Eye (tissue), 1 donor: ENCODE data around the gene CEP68.
"Not testable (repeated sequence)": the region's sequence is repeated elsewhere in the genome, so short reads cannot be mapped to it uniquely, and the experiment has no call there.

Experiments used
- DNase-seq: peaks from one replicate; pipeline ENCODE4 v3.0.0-alpha.2; 2015

CEP68 gene

GRCh38 chr2:65092791-65093190, 36.6 kb downstream of the CEP68 start:
- no peak for DNase-seq

GRCh38 chr2:65093211-65093610, 37.0 kb downstream of the CEP68 start:
- no peak for DNase-seq

GRCh38 chr2:65096948-65097347, 40.7 kb downstream of the CEP68 start:
- DNase-seq: no peak

DNA sequence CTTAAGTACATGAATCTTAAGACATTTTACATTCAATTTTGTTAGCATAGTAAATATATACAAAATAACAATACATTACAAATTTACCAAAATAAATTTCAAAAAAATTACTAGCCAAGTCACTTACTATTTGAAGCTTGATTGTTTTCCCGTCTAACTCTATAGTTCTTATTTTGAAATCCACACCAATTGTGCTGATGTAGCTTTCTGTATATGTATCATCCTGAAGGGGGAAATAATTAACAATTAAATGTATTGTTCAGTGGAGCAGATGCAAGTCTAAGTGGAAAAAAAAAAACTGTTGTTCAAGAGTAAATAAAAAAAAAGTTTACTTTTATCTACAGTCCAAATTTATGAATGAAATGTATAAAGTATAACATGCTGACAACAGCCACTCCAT, 41.6 kb downstream of the CEP68 start:
- no peak for DNase-seq

- DNase-seq: no peak
Measured at GRCh38 chr2:65098741-65099140, 42.5 kb downstream of the CEP68 start.

DNA sequence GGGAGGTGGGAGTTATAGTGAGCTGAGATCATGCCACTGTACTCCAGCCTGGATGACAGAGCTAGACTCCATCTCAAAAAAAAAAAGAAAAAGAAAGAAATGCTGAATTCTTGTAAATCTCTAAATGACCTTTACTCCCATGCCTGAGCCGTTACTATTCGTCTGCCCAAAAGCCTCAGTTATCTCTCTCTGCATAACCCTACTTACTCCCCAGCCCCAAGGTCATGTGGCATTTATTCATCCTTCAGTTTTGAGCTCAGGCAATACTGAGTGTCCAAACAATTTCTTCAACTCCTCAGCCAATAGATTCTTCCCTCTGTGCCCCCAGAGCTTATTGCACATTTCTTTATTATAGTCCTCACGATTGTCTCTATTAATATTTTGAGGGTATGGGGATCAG, 44.9 kb downstream of the CEP68 start:
- DNase-seq: no peak

DNA sequence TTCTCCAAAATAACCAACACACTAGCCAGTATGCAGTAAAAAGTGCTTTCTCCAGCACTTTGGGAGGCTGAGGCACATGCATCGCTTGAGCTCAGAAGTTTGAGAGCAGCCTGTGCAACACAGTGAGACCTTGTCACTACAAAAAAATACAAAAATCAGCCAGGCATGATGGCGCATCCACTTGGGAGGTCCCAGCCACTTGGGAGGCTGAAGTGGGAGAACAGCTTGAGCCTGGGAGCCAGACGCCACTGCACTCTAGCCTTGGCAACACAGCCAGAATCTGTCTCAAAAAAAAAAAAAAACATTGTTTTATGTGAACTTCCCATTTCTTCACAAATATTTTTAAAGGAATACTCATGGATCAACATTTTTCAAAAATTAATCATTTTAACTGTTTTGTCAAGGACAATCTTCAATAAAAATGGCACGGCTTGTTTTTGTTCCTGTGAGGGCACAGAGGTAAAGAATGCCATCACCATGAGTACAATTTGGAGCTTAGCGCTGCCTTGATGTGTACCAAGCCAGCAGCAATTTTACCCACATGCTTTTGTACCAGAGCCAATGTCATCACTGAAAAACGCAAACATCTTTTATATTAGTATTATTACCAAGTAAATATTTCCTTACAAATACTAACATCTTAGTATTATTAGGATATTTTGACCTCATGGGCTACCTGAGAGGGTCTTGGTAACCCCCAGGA, 46.9 kb downstream of the CEP68 start:
- peak; percentile 40 for DNase-seq

- no peak for DNase-seq
Measured at GRCh38 chr2:65107530-65107929, 51.3 kb downstream of the CEP68 start.

- no peak for DNase-seq
Measured at GRCh38 chr2:65108780-65109179, 52.6 kb downstream of the CEP68 start.

GRCh38 chr2:65112633-65113032, 56.4 kb downstream of the CEP68 start:
- DNase-seq: no peak

DNA sequence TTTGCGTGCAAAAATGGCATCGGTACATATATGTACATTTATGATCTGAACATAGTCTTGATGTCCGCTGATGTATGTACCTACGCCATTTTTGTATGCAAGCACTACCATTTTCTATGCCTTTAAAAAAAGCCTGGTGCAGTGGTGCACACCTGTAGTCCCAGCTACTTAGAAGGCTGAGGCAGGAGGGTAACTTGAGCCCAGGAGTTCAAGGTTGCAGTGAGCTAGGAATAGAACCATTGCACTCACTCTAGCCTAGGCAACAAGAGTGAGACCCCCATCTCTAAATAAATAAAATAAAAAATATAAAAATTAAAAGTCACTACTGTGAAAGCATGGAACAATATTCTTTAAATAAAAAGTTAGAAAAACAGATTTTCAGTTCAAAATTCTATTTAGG, 57.0 kb downstream of the CEP68 start:
- no peak for DNase-seq

DNA sequence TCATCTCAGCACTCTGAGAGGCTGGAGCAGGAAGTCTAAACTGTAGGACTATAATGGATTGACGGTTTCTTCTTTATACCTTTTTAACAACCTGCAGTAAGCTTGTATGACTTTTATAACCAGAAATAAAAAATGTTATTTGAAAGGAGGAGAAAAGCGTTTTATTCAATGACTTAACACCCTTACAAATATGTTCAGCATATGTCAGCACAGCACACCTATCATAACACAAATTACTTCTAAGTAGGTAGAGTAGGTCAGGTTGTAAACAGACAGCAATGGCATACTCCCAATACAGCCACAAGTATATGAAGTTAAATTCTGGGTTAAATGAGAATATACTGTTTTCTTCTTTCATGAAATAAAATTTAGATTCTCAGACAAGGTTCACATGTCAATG, 57.6 kb downstream of the CEP68 start:
- DNase-seq: no peak

GRCh38 chr2:65114921-65115320, 58.7 kb downstream of the CEP68 start:
- no peak for DNase-seq

GRCh38 chr2:65116645-65117044, 60.4 kb downstream of the CEP68 start:
- DNase-seq: no peak

GRCh38 chr2:65120990-65121693, 64.9 kb downstream of the CEP68 start:
- no peak for DNase-seq

DNA sequence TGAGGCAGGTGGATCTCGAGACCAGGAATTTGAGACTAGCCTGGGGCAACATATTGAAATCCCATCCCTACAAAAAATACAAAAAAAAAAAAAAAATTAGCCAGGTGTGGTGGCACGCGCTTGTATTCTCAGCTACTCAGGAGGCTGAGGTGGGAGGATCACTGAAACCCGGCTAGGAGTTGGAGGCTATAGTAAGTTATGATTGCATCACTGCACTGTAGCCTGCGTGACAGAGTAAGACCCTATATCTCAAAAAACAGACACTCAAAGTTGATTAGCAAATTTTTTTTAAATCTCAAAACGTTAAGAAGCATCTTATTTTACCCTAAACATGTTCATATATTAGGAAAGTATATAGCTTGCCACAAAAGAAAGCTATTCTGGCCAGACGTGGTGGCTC, 66.1 kb downstream of the CEP68 start:
- DNase-seq: no peak

DNA sequence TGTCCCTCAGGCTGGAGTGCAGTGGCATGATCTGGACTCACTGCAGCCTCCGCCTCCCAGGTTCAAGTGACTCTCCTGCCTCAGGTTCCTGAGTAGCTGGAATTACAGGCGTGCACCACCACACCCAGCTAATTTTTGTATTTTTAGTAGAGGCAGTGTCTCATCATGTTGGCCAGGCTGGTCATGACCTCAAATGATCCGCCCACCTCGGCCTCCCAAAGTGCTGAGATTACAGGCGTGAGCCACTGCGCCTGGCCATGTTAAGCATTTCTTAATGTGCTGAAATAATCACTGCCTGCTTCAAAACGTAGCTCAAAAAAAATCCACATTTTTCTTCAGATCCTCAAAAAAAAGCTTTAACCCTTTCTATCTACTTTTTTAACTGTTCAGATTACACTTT, 69.2 kb downstream of the CEP68 start:
- DNase-seq: not testable (repeated sequence)

GRCh38 chr2:65128297-65129190, 72.3 kb downstream of the CEP68 start:
- peak; percentile 25 for DNase-seq

DNA sequence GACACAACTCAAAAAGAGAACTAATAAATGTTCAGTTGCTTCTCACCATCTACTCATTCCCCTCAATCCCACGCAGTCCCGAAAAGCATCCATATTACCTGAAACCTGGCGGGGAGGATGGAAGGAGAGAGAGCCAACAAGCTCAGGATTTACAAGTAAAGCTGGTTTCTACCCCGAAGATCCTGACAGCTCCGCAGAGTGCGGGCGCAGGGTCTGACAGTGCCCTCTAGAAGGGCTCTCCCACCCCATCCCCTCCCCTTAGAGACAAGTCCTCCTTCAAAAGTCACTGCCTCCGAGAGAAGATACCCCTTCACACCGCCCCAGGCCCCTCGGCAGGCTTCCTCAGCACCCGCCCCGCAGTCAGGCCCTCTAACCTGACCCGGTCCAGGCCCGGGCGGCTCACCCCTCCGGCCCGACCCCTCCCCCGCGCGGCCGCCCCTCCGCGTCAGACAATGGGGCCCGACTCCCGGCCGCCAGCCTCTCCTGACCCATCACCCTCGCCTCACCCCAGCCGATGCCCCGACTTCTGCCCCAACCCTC, 73.1 kb downstream of the CEP68 start:
- DNase-seq: peak; percentile 74

- DNase-seq: peak; percentile 100
Measured at GRCh38 chr2:65129826-65130663, 73.8 kb downstream of the CEP68 start, which contains the start of gene RAB1A. RAB1A (minus strand) TSS chr2:65130106; CDS start chr2:65129915, 191 bp downstream.

DNA sequence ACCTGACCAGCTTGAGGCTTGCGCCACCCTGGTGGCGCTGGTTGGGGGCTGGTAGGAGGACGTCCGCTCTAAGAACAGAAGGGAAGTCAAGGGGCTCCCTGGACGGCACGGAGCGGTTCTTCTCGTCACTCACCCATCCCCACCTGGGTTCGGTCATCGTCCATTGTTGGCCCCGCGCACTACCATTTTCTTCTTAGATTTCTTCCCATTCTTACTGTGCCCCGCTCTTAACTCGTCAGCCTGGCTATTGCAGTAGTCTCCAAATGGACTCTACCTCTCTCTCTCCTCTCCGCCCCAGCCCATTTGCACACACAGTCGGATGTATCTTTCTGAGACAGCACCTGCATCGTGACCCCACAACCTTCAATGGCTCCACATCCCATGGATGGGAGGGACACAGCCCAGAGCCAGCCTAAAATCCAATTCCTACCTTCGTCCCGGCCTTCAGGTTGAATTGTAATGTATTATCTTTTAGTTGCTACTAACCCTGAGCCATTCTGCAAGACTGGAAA, 74.5 kb downstream of the CEP68 start:
- peak; percentile 86 for DNase-seq

- DNase-seq: not testable (repeated sequence)
Measured at GRCh38 chr2:65132930-65133329, 76.7 kb downstream of the CEP68 start.
